Measurements from ENCODE around the gene TNK2. TPM values are rescaled to one million over a fixed set of nuclear protein-coding genes. Genes with fewer than 3 reads are reported as not detected.
"Not testable (repeated sequence)": the region's sequence is repeated elsewhere in the genome, so short reads cannot be mapped to it uniquely, and the experiment has no call there.

The TNK2 gene
- total RNA-seq, 4 donors from 2014 or later: 18.4 to 45.7 (median 42.8) TPM

DNA sequence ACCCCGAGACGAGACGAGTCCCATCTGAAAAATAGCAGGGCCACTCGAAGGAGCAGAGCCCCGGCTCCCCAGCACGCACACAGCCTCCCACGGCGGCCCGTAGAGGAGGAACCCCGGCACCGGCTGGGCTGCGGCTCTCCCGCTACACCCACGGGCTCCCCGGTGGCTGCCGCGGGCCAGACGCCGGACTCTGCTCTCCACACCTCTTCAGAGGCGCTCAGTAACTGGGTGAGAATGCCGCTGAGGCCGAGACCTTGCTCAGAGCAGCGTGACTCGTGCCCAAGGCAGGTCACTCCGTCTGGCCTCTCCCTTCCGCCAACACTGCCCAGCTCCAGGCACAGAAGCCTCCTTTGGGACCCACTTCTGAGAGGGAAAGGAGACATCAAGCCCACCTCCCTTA, 34.4 kb downstream of the TNK2 start:
- peaks cover 11 to 91% (median 26%) of the 10 kb centered on the region in 3 donors for H3K36me3 ChIP-seq
- H3K27ac ChIP-seq: peak overlapping the region; percentile 17 to 57 (median 42)
- no peaks in the 10 kb centered on the region for H3K27me3 ChIP-seq
- no peak overlapping the region for H3K4me3 ChIP-seq
- no peaks in the 10 kb centered on the region for H3K9me3 ChIP-seq
- intact Hi-C loops (cut with DNase I): no loop called here
- 85% methylated on average over 5 of the region's 26 CpGs; no CpG with 5 or more reads in 1 of the 2 donors for WGBS, 2 donors
- H3K4me1 ChIP-seq: peaks cover 20 to 67% (median 23%) of the 10 kb centered on the region in 3 donors
- no peak for TF ChIP-seq POLR2A (IDR thresholded peaks at IDR 0.05)
- TF ChIP-seq, protein P1, sequence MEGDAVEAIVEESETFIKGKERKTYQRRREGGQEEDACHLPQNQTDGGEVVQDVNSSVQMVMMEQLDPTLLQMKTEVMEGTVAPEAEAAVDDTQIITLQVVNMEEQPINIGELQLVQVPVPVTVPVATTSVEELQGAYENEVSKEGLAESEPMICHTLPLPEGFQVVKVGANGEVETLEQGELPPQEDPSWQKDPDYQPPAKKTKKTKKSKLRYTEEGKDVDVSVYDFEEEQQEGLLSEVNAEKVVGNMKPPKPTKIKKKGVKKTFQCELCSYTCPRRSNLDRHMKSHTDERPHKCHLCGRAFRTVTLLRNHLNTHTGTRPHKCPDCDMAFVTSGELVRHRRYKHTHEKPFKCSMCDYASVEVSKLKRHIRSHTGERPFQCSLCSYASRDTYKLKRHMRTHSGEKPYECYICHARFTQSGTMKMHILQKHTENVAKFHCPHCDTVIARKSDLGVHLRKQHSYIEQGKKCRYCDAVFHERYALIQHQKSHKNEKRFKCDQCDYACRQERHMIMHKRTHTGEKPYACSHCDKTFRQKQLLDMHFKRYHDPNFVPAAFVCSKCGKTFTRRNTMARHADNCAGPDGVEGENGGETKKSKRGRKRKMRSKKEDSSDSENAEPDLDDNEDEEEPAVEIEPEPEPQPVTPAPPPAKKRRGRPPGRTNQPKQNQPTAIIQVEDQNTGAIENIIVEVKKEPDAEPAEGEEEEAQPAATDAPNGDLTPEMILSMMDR (IDR thresholded peaks at IDR 0.05): no peak
- no peak for DNase-seq

DNA sequence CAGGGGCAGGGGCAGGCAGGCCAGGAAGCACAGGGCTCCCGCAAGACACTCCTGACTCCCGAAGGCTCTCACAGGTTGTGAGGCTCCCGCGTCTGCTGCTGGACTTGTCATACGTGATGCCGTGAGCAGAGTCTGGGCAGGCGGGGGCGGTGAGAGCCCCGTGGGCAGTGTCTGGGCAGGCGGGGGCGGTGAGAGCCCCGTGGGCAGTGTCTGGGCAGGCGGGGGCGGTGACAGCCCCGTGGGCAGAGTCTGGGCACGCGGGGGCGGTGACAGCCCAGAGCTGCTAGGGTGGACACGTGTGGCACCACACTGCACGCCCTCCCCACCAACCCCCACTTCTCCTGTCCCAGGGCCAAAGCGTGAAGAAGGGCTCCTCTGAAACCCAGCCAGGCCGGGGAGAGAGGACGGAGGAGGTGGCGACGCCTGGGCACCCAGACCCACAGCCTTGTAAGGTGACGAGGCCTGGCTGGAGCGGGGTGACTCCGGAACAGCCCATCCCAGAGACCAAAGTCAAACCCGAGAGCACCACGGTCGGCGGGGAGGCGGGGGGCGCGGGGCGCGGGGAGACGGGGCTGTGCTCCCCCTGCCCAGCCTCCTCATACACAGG, 35.0 kb downstream of the TNK2 start:
- no peaks in the 10 kb centered on the region for H3K27me3 ChIP-seq
- H3K9me3 ChIP-seq: no peaks in the 10 kb centered on the region
- H3K27ac ChIP-seq: peak overlapping the region; percentile 17 to 57 (median 42)
- peaks cover 7 to 91% (median 20%) of the 10 kb centered on the region in 3 donors for H3K36me3 ChIP-seq
- TF ChIP-seq, protein P1 (IDR thresholded peaks at IDR 0.05): no peak
- no peak for TF ChIP-seq POLR2A (IDR thresholded peaks at IDR 0.05)
- H3K4me3 ChIP-seq: no peak overlapping the region
- 60 to 90% methylated on average over 2 of the region's 38 CpGs for WGBS, 2 donors
- intact Hi-C loops (cut with DNase I): no loop called here
- peaks cover 18 to 61% (median 18%) of the 10 kb centered on the region in 3 donors for H3K4me1 ChIP-seq
- DNase-seq: no peak

DNA sequence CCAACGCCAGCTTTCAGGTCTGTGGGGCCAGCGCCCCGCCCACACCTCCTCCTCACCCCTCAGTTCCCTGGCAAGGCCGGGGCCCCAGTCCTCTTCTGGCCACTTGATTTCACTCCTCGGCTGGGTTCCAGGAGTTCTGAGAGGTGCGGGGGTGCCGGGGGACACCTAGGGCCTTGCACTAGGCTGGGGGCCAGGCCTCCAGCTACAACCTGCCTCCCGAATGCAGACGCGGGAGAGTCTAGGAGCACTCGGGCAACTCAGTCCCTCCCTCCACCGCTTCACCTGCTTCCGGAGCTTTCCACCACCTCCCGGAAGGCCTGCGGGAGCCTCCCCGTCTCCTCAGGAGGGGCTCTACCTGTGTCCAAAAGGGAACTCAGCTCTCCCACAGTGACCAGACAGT, 35.6 kb downstream of the TNK2 start:
- no peaks in the 10 kb centered on the region for H3K9me3 ChIP-seq
- H3K27me3 ChIP-seq: no peaks in the 10 kb centered on the region
- H3K27ac ChIP-seq: peak overlapping the region; percentile 17 to 57 (median 42)
- H3K36me3 ChIP-seq: peaks cover 11 to 91% (median 14%) of the 10 kb centered on the region in 3 donors
- intact Hi-C loops (cut with DNase I): no loop called here
- H3K4me3 ChIP-seq: no peak overlapping the region
- DNase-seq: no peak
- TF ChIP-seq POLR2A (IDR thresholded peaks at IDR 0.05): no peak
- TF ChIP-seq, protein P1 (IDR thresholded peaks at IDR 0.05): no peak
- 100% methylated on average over 1 of the region's 16 CpGs for WGBS, 2 donors
- peaks cover 12 to 55% (median 16%) of the 10 kb centered on the region in 3 donors for H3K4me1 ChIP-seq

DNA sequence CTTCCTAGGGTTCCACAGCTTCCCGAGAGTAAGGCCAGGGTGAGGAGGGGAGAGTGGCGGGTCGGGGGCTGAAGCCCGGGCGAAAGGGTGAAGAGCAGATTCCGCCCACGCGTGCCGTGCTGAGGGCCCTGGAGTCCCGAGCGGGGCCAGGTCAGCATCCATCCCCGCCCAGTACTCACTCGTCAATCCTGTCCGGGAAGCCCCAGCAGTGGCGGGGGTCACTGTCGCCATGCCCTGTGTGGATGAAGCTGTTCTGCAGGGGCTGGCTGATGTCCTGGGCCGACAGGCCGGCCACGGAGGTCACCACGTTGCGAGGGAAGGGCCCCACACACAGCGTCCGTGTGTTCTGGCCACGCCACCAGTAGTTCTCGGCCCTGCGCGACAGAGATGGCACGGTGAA, 36.3 kb downstream of the TNK2 start:
- intact Hi-C loops (cut with DNase I): no loop called here
- 96 to 100% methylated on average over 2 to 5 of the region's 28 CpGs for WGBS, 2 donors
- no peak for DNase-seq
- Histone ChIP-seq H3K27ac (no peak overlapping the region), H3K4me3 (no peak overlapping the region), H3K36me3 (peaks cover 17 to 91% (median 18%) of the 10 kb centered on the region in 3 donors), H3K9me3 (no peaks in the 10 kb centered on the region), H3K4me1 (peaks cover 7 to 48% (median 9%) of the 10 kb centered on the region in 3 donors), H3K27me3 (no peaks in the 10 kb centered on the region)
- no peak for TF ChIP-seq POLR2A (IDR thresholded peaks at IDR 0.05)
- TF ChIP-seq, protein P1 (IDR thresholded peaks at IDR 0.05): no peak

DNA sequence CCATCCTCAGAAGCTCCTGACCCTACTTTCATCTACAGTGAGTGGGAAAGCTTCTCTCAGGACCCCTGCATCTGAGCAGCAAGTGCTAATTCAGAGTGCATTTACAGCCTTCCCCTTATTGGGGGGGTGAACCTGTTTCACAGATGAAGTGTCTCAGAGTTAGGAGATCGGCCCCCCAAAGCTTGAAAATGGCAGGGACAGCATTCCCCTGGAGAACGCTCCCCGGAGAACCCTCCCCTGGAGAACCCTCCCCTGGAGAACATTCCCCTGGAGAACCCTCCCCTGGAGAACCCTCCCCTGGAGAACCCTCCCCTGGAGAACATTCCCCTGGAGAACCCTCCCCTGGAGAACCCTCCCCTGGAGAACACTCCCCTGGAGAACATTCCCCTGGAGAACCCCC, 36.7 kb downstream of the TNK2 start:
- H3K27me3 ChIP-seq; H3K9me3 ChIP-seq; DNase-seq; intact Hi-C loops (cut with DNase I); H3K4me3 ChIP-seq: not testable (repeated sequence)
- Histone ChIP-seq H3K36me3 (peaks cover 21 to 91% (median 22%) of the 10 kb centered on the region in 3 donors), H3K4me1 (peaks cover 3 to 44% (median 5%) of the 10 kb centered on the region in 3 donors), H3K27ac (peak overlapping the region in 1 of 4 donors; percentile 46)
- WGBS, 2 donors: no CpG with 5 or more reads among the region's 3 CpGs

Data from esophagus squamous epithelium (tissue), 5 donors.